Kidney epithelial cell (primary cell): ENCODE measurements around the gene EPB41L2. TPM values are rescaled to one million over a fixed set of nuclear protein-coding genes. Genes with fewer than 3 reads are reported as not detected.

ENCODE experiments used
- DNase-seq: peaks from one replicate; pipeline ENCODE4 v3.0.0-alpha.2; 2010; ENCODE audit warnings: low read depth
- H3K27me3 ChIP-seq: 2 replicates; pipeline ENCODE4 v1.6.0; 2011; ENCODE audit warnings: low read length; ENCODE audit not compliant: control insufficient read depth, insufficient read depth
- H3K36me3 ChIP-seq: 2 replicates; pipeline ENCODE4 v1.5.1; 2011; ENCODE audit warnings: low read length; ENCODE audit not compliant: control insufficient read depth, insufficient read depth
- H3K4me3 ChIP-seq: 2 replicates; pipeline ENCODE4 v1.5.1; 2011; ENCODE audit warnings: low read depth, mild to moderate bottlenecking, control low read depth, low read length
- CTCF ChIP-seq: IDR thresholded peaks from 2 replicates; pipeline ENCODE4 v1.5.1; 2011; ENCODE audit warnings: mild to moderate bottlenecking, moderate library complexity, low read length, control low read depth, inconsistent platforms; ENCODE audit not compliant: insufficient read depth, poor library complexity, severe bottlenecking
- total RNA-seq: library from RNA; depleted of rRNA; stranded (reverse); fragments of >200 nt; gene quantifications from 2 replicates; pipeline ENCODE4 v1.2.3, GENCODE V29; 2015

Gene EPB41L2
- total RNA-seq, 1 donor from 2014 or later, result 48.7 TPM

GRCh38 chr6:130997061-130997753 lies 65.8 kb downstream of the EPB41L2 start:
- H3K36me3 ChIP-seq, result no peaks in the 10 kb centered on the region
- TF ChIP-seq CTCF, result no peak
- no peaks in the 10 kb centered on the region for H3K27me3 ChIP-seq
- no peak overlapping the region for H3K4me3 ChIP-seq
- DNase-seq, result no peak

GRCh38 chr6:130996635-130997034 lies 66.4 kb downstream of the EPB41L2 start:
- no peak overlapping the region for H3K4me3 ChIP-seq
- no peaks in the 10 kb centered on the region for H3K27me3 ChIP-seq
- no peak for DNase-seq
- no peaks in the 10 kb centered on the region for H3K36me3 ChIP-seq
- no peak for TF ChIP-seq CTCF

GRCh38 chr6:130995783-130996447 lies 67.1 kb downstream of the EPB41L2 start:
- Histone ChIP-seq H3K36me3 (no peaks in the 10 kb centered on the region), H3K4me3 (no peak overlapping the region), H3K27me3 (no peaks in the 10 kb centered on the region)
- DNase-seq, result no peak
- TF ChIP-seq CTCF, result no peak

- Histone ChIP-seq H3K27me3 (no peaks in the 10 kb centered on the region), H3K4me3 (no peak overlapping the region), H3K36me3 (no peaks in the 10 kb centered on the region)
- no peak for TF ChIP-seq CTCF
- no peak for DNase-seq
Measured at GRCh38 chr6:130994319-130995097, 68.5 kb downstream of the EPB41L2 start.

GRCh38 chr6:130993292-130993765 lies 69.7 kb downstream of the EPB41L2 start:
- Histone ChIP-seq H3K36me3 (no peaks in the 10 kb centered on the region), H3K27me3 (no peaks in the 10 kb centered on the region), H3K4me3 (no peak overlapping the region)
- DNase-seq, result no peak
- TF ChIP-seq CTCF, result no peak
